ENCODE data around the gene GAS7. TPM values are rescaled to one million over a fixed set of nuclear protein-coding genes. Genes with fewer than 3 reads are reported as not detected.
A peak's percentile ranks its signal among the peaks of the same experiment; 100 is the strongest.

The GAS7 gene
- total RNA-seq, 1 donor from 2014 or later: 8.5 TPM

DNA sequence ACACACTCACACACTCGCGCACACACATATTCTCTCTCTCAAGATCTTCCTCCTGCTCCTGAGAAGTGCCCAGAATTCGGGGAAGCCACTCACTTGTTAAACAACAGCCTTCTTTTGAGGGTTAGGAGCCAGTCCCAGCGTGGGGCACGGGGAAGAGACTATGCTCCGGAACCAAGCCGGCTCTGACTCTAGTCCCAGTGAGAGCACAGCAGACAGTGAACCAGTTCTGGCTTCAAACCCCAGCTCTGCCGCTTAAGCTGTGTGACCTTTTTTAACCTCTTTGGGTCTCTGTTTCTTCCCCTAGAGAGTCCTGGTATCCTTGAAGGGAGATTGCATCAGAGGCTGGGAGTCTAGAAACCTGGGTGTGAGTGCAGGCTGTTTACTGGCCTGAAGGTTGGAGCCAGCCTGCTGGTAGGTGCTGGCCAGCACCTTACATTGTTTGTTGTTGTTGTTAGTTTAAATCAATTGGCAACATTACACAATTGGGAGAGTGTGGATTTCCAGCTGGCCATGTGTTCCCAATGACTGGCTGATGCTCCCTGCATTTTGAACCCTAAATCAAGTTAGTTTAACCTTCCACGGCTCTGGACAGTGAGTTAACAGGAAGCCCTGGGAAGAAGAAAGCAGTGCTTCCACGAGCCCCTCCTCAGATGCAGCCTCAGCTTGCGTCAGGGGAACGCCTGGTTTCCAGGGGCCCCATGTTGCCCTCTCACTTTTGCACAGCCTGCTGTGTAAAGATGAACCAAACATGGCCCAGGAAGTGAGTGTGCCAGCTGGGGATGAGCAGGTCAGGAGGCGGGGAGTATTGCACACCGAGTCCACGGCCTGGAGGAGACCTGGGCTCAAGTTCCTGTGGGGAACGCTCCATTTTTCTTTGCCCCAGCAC, 71.5 kb downstream of the GAS7 start:
- no peak overlapping the region for H3K4me3 ChIP-seq (ENCODE audit: insufficient read depth, low read depth, low read length)
- no peaks in the 10 kb centered on the region for H4K20me1 ChIP-seq (ENCODE audit: insufficient read depth, low read length)
- H3K27ac ChIP-seq (ENCODE audit: low read depth, low read length): peak overlapping the region; percentile 83
- no peak for FAIRE-seq
- no peak for DNase-seq (ENCODE audit: low read depth)
- H3K79me2 ChIP-seq (ENCODE audit: insufficient read depth, low read length): no peaks in the 10 kb centered on the region
- Mint-ChIP-seq H3K27me3 (ENCODE audit: low read depth, unreplicated experiment) (no peaks in the 10 kb centered on the region), H3K27ac (ENCODE audit: unreplicated experiment) (peak overlapping the region; percentile 93), H3K36me3 (ENCODE audit: low read depth, unreplicated experiment) (no peaks in the 10 kb centered on the region), H3K4me1 (ENCODE audit: low read depth, unreplicated experiment) (peaks cover 33% of the 10 kb centered on the region), H3K9me3 (ENCODE audit: unreplicated experiment) (no peaks in the 10 kb centered on the region), H3K4me3 (ENCODE audit: unreplicated experiment) (peak overlapping the region; percentile 43)
- H3K9me3 ChIP-seq (ENCODE audit: insufficient read depth, low read depth, low read length): no peaks in the 10 kb centered on the region
- peak overlapping the region; percentile 63 for H2AFZ ChIP-seq (ENCODE audit: low read depth, low read length)
- H3K4me2 ChIP-seq (ENCODE audit: low read length): peak overlapping the region; percentile 61
- H3K4me1 ChIP-seq (ENCODE audit: insufficient read depth, low read length): peaks cover 26% of the 10 kb centered on the region
- no peaks in the 10 kb centered on the region for H3K27me3 ChIP-seq (ENCODE audit: insufficient read depth, low read length)
- H3K9ac ChIP-seq (ENCODE audit: low read length): peak overlapping the region; percentile 64
- no peaks in the 10 kb centered on the region for H3K36me3 ChIP-seq (ENCODE audit: insufficient read depth, low read length)
- no peak for TF ChIP-seq EZH2 (IDR thresholded peaks at IDR 0.05; ENCODE audit: insufficient read depth, low read length)
- TF ChIP-seq, protein P1, sequence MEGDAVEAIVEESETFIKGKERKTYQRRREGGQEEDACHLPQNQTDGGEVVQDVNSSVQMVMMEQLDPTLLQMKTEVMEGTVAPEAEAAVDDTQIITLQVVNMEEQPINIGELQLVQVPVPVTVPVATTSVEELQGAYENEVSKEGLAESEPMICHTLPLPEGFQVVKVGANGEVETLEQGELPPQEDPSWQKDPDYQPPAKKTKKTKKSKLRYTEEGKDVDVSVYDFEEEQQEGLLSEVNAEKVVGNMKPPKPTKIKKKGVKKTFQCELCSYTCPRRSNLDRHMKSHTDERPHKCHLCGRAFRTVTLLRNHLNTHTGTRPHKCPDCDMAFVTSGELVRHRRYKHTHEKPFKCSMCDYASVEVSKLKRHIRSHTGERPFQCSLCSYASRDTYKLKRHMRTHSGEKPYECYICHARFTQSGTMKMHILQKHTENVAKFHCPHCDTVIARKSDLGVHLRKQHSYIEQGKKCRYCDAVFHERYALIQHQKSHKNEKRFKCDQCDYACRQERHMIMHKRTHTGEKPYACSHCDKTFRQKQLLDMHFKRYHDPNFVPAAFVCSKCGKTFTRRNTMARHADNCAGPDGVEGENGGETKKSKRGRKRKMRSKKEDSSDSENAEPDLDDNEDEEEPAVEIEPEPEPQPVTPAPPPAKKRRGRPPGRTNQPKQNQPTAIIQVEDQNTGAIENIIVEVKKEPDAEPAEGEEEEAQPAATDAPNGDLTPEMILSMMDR (IDR thresholded peaks at IDR 0.05; ENCODE audit: insufficient read depth, low read depth, low read length): no peak

DNA sequence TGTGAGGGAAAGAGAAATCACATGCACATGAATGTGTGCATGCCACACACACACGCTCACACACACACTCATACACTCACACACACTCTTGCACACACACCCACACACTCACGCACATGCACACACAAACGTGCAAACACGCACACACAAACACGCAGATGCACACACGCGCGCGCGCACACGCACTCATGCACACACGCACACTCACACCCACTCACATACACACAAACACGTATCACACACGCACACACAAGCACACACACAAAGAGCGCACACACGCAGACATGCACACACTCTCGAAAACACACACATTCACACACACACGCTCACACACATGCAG, 72.2 kb downstream of the GAS7 start:
- Histone ChIP-seq H2AFZ (ENCODE audit: low read depth, low read length) (no peak overlapping the region), H3K36me3 (ENCODE audit: insufficient read depth, low read length) (no peaks in the 10 kb centered on the region), H3K79me2 (ENCODE audit: insufficient read depth, low read length) (no peaks in the 10 kb centered on the region), H3K4me1 (ENCODE audit: insufficient read depth, low read length) (peaks cover 26% of the 10 kb centered on the region), H3K9me3 (ENCODE audit: insufficient read depth, low read depth, low read length) (no peaks in the 10 kb centered on the region), H3K27ac (ENCODE audit: low read depth, low read length) (peak overlapping the region; percentile 83), H3K4me3 (ENCODE audit: insufficient read depth, low read depth, low read length) (no peak overlapping the region), H3K9ac (ENCODE audit: low read length) (peak overlapping the region; percentile 64), H3K27me3 (ENCODE audit: insufficient read depth, low read length) (no peaks in the 10 kb centered on the region), H3K4me2 (ENCODE audit: low read length) (peak overlapping the region; percentile 1), H4K20me1 (ENCODE audit: insufficient read depth, low read length) (no peaks in the 10 kb centered on the region)
- TF ChIP-seq, protein P1 (IDR thresholded peaks at IDR 0.05; ENCODE audit: insufficient read depth, low read depth, low read length): no peak
- no peak for TF ChIP-seq EZH2 (IDR thresholded peaks at IDR 0.05; ENCODE audit: insufficient read depth, low read length)
- H3K27me3 Mint-ChIP-seq (ENCODE audit: low read depth, unreplicated experiment): no peaks in the 10 kb centered on the region
- no peak for FAIRE-seq
- no peaks in the 10 kb centered on the region for H3K9me3 Mint-ChIP-seq (ENCODE audit: unreplicated experiment)
- DNase-seq (ENCODE audit: low read depth): no peak
- peak overlapping the region; percentile 30 for H3K4me3 Mint-ChIP-seq (ENCODE audit: unreplicated experiment)
- peak overlapping the region; percentile 93 for H3K27ac Mint-ChIP-seq (ENCODE audit: unreplicated experiment)
- H3K4me1 Mint-ChIP-seq (ENCODE audit: low read depth, unreplicated experiment): peaks cover 36% of the 10 kb centered on the region
- H3K36me3 Mint-ChIP-seq (ENCODE audit: low read depth, unreplicated experiment): no peaks in the 10 kb centered on the region
